Subcutaneous adipose tissue (tissue), 4 donors: ENCODE data around the gene ALG8. TPM values are rescaled to one million over a fixed set of nuclear protein-coding genes. Genes with fewer than 3 reads are reported as not detected.

Source experiments
- CTCF ChIP-seq: fragments of 450-650 bp; IDR thresholded peaks from one replicate; pipeline ENCODE4 v1.5.1; 2016; ENCODE audit warnings: low read depth, mild to moderate bottlenecking, control low read depth, antibody characterized with exemption, moderate library complexity
- total RNA-seq, 4 donors: library from RNA; depleted of rRNA; stranded (reverse); fragments of >200 nt; gene quantifications; one replicate each; pipeline ENCODE4 v1.1.0, GENCODE V29; 2016

ALG8 gene
- total RNA-seq, 4 donors from 2014 or later, result 22.4 to 73.0 (median 27.8) TPM

GRCh38 chr11:78080084-78080817 is 59.2 kb downstream of the ALG8 start:
- TF ChIP-seq CTCF, result no peak

DNA sequence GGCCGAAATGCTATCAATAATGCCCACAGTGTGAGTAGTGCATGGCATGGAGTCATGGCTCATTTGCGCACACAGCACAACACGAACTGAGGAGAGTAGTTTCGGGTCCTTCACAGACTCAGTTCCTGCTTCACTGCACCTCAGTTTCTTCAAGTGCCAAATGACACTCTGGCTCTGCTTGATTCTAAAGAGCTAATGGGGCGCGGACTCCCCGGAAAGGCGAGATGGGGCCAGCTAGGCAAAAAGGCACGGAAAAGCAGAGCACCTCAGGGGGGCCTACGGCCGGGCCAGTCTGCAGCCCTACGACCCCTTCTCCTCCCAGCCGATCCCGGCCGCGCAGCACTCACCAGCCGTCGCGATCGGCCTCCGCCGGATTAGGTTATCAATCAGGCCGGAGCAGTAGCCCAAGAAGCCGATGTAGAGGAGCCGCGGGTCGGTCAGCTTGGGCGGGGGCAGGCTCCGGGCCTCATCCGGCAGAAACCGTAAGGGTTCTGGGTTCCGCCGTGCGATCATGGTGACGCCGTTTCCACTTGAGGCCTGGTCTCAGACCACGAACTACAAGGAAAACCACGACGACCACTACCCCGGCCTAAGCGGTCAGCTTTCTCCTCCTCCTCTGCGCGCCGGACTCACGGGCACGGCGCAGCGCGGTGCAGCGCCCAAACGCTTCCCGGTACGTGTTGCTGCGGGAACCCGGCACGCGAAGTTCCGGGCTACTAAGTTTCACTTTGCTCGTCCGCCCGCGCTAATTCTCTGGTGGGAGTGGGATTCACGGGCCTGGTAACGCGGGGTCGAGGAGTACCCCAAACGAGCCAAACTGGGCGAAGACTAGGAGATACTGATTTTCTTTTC is 60.0 kb downstream of the ALG8 start, which contains the start of gene NDUFC2:
Gene NDUFC2 (minus strand): TSS at position 631 of the 852 bp plus-strand sequence. CDS start 118 bp downstream, at position 513.
- no peak for TF ChIP-seq CTCF

- no peak for TF ChIP-seq CTCF
Observed at GRCh38 chr11:78078218-78079167, 60.9 kb downstream of the ALG8 start.

GRCh38 chr11:78076733-78077403 is 62.6 kb downstream of the ALG8 start:
- no peak for TF ChIP-seq CTCF

- no peak for TF ChIP-seq CTCF
Observed at GRCh38 chr11:78074756-78075155, 64.7 kb downstream of the ALG8 start.

GRCh38 chr11:78072455-78072854 is 67.0 kb downstream of the ALG8 start:
- TF ChIP-seq CTCF, result no peak
